GM18520 (cell line): Measurements from ENCODE around the gene DIRAS1.
"Not testable (repeated sequence)": the region's sequence is repeated elsewhere in the genome, so short reads cannot be mapped to it uniquely, and the experiment has no call there.

Experiments used
- ATAC-seq: cut with Tn5 transposase; IDR thresholded peaks from one replicate; pipeline ENCODE4 v1.9.1; 2021; ENCODE audit not compliant: unreplicated experiment

The DIRAS1 gene

DNA sequence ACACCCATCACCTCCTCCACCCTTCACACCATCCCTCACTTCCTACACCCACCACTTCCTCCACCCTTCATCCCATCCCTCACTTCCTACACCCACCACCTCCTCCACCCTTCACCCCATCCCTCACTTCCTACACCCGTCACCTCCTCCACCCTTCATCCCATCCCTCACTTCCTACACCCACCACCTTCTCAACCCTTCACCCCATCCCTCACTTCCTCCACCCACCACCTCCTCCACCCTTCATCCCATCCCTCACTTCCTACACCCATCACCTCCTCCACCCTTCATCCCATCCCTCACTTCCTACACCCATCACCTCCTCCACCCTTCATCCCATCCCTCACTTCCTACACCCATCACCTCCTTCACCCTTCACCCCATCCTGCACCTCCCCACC lies 7.1 kb downstream of the DIRAS1 start:
- ATAC-seq, result not testable (repeated sequence)

DNA sequence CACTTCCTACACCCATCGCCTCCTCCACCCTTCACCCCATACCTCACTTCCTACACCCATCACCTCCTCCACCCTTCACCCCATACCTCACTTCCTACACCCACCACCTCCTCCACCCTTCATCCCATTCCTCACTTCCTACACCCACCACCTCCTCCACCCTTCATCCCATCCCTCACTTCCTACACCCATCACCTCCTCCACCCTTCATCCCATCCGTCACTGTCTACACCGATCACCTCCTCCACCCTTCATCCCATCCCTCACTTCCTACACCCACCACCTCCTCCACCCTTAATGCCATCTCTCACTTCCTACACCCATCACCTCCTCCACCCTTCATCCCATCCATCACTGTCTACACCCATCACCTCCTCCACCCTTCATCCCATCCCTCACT lies 8.0 kb downstream of the DIRAS1 start:
- ATAC-seq, result not testable (repeated sequence)

DNA sequence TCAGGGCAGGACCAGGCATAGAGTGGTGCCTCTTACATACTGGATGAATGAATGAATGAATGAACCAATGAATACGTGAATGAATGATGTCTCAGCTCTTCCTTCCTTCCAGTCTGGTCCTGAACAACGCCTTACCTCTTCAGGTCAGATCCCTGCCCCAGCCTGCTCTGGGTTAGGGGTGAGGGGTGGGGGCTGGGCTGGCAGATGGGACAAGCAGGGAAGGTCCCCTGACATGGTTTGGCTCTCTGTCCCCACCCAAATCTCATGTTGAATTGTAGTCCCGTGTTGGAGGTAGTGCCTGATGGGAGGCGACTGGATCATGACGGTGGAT lies 9.3 kb downstream of the DIRAS1 start:
- ATAC-seq, result no peak

DNA sequence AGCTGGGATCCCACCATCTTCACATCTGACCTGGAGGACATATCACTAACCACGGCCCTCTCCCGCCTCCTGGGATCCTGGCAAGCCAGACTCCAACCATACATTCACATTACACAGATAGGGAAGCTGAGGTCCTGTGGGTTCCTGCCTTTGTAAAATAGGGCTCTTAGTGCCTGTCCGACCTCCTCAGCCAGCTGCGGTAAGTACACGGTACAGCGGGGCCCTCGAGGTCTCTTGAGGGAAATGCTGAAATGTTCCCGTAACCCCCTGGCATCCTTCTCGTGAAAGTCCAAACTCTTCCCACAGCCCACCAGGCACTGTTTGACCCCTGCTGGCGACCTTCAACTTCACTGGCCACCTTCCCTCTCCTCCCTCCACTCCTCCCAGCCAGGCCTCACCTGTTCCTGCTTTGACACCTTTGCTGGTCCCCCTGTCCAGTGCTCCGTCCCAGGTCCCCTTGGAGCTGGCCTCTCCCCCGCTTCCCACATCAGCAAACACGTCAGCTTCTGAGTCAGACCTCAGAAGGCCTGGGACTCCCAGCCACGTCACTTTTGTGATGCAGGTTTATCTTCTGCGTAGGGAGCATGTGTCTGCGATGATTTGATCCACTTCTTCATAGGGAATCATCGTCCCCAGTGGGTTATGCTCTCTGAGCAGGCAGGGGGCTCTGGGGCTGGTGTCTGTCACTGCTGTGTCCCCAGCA lies 9.8 kb downstream of the DIRAS1 start:
- no peak for ATAC-seq

DNA sequence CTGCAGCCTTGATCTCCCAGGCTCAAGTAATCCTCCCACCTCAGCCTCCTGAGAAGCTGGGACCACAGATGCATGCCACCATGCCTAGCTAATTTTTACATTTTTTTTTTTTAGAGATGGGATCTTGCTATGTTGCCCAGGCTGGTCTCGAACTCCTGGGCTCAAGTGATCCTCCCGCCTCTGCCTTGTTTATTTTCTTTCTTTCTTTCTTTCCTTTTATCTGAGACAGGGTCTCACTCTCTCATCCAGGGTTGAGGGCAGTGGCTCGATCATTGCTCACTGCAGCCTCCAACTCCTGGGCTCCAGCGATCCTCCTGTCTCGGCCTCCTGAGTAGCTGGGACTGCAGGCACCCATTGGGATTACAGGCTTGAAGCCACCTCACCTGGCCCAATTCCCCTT lies 14.9 kb downstream of the DIRAS1 start:
- no peak for ATAC-seq

DNA sequence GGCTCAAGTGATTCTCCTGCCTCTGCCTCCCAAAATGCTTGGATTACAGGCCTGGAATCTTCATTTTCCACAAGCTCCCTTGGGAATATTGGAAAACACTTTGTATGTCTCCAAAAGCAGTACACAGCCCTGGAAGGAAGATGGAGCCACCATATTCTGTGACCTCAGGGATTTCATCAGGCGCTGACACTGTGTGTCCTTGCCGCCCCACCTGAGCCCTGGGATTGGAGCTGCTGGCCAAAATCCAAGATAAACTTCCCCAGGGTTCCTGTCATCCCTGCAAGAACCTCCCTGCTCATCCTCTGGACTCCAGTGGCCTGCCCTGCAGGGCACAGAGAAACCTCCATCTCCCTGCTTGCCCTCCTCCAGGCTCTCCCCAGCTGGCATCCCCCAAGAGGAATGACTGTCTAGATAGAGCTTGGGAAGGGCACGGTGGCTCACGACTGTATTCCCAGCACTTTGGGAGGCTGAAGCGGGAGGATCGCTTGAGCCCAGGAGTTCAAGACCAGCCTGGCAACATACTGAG lies 17.4 kb downstream of the DIRAS1 start:
- no peak for ATAC-seq

DNA sequence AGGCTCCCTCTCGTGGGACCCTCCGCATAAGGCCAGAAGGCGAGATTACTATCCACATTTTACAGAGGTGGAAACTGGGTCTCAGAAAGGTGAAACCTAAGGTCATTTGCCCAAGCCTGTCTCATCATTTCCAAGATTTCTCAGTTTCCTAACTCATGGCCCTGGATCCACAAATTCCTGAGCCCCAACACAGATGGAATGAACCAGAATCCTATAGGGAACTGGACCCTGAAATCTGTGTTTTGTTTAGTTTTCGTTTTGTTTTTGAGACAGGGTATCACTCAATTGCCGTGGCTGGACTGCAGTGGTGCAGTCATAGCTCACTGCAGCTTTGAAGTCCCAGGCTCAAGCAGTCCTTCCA lies 18.1 kb downstream of the DIRAS1 start:
- ATAC-seq, result no peak

DNA sequence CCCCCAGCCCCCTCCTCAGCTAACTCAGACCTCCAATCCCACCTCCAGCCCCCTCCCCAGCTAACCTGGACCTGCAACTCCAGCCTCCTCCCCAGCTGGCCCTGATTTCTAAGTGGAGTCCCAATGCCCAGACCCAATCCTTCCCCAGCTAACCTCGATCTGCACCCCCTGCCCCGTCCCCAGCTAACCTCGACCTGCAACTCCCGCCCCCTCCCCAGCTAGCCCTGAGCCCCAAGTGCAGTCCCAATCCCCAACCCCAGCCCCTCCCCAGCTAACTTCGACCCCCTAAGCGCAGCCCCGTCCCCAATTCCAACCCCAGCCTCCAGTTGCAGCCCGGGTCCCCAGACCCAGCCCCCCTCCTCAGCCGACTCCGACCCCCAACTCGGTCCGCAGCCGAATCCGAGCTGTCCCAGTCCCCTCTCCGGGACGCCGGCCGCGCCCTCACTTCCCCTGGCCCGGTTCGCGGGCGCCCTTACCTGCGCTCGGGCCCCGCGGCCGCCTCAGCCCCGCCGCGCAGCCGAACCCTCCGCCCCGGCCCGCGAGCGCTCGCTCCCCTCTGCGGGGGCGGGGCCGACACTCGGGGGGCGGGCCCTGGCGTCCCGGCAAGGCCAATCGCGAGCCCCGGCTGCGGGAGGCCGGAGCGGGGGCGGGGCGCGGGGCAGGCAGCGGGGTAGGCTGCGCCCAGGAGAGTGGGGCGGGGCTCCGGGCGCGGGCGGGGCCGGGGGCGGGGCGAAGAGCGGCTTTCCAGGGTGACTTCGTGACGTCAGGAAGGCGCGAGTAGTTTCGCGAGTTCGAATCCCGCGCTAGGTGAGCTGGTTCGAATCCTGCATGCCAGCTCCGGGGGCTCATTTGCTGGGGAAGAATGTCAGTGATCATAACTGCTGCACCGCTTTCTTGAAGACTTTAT lies 18.7 kb downstream of the DIRAS1 start, which contains the start of gene GNG7:
Gene GNG7 (minus strand): TSS at position 525 of the 907 bp plus-strand sequence. CDS start 182,006 bp downstream, outside the sequence.
- peak; percentile 83 for ATAC-seq

DNA sequence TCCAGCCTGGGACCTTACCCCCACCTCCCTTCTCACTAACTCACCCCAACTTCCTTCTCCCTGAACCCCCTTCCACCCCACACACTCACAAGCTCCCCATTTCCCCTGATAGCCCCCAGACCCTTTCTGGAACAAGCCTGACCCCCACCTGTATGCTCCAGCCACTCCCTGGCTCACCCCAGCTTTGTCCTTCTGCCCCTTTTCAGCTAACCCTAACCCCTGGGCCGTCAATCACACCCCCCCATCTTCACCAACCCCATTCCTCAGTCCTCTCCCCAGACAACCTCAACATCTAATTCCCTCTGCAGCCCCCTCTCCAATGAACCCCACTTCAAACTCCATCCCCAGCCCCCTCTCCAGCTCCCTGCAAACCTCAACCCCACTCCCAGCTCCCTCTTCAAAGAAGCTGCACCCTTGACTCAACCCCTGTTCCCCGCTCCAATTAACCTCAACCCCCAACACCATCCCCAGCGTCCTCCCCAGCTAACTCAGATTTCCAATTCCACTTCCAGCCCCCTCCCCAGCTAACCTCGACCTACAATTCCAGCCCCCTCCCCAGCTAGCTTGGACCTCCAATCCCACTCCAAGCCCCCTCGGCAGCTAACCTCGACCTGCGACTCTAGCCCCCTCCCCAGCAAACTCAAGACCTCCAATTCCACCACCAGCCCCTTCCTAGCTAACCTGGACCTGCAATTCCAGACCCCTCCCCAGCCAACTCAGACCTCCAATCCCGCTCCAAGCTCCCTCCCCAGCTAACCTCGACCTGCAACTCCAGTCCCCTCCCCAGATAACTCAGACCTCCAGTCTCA lies 19.6 kb downstream of the DIRAS1 start:
- no peak for ATAC-seq

DNA sequence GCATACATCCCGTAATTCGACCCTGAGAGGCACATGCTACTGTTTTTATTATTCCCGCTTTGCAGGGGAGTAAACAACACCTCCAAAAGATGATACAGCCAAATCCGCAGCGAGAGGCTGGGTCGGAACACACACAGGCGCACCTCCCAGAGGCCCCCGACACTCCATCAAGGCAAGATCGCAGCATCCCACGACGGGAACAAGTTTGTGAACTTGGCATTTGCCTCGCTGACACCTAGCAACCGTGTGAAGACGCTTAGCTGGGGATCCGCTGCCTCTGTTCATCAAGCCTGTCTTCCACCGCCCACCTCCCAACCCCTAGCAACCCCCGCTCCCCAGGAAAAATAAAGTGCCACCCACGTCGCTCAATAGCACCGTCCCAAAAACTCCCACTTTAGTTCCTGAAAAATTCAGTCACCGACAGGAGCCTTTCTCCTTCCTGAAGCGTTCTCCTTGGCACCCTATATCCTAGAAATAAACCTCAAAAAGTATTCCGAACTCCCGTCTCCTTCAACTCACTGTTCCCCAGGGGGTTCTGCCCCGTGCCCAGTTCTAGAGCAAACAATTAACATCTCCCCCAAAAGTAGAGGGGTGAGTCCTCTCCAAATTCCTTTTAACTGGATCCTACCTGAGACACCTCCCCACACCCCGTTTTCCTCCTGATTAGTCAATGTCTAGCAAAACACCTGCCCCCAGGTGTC lies 20.4 kb downstream of the DIRAS1 start:
- no peak for ATAC-seq

DNA sequence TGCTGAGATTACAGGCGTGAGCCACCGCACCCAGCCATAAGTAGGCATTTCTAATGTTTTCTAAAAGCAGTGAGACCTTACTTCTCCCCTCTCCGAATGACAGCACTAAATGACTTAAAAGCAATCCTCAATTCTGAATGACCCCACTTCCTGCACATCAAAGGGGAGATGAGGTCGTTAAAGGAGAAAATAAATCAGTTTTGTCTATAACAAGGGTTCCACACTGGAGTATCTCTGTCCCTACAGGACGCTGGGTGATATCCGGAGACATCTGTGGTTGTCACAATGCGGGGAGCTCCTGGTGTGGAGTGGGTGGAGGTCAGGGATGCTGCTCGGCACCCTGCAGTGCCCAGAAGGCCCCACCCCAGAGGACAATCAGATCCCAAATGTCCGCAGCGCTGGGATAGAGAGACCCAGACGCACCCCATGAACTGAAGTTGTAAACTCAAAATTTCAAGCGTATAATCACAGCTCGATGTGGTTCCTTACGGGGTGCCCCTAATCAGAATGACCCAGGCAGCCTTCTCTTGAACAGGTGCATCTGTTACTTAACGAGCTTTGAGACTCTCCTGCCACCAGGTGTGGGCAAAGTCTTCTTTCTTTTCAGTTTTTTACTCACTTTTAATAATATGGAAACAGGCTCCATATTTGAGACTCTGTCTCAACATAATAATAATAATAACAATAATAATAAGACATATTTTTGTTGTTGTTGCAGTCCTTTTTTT lies 21.6 kb downstream of the DIRAS1 start:
- ATAC-seq, result no peak

DNA sequence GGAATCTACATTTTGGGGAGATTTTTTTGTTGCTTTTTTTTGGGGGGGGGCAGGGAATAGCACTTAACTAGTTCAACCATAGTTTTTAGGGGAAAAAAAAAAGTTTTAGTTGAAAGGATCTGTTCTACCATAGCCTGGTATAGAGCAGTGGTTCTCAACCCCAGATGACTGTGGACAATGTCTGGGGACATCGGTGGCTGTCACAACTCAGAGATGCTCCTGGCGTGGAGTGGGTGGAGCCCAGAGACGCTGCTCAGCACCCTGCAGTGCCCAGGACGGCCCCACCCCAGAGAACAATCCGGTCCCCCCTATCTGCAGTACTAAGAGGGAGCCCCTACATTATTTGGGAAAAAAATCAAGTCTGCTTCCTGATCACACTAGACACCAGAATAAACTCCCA lies 27.0 kb downstream of the DIRAS1 start:
- ATAC-seq, result no peak

DNA sequence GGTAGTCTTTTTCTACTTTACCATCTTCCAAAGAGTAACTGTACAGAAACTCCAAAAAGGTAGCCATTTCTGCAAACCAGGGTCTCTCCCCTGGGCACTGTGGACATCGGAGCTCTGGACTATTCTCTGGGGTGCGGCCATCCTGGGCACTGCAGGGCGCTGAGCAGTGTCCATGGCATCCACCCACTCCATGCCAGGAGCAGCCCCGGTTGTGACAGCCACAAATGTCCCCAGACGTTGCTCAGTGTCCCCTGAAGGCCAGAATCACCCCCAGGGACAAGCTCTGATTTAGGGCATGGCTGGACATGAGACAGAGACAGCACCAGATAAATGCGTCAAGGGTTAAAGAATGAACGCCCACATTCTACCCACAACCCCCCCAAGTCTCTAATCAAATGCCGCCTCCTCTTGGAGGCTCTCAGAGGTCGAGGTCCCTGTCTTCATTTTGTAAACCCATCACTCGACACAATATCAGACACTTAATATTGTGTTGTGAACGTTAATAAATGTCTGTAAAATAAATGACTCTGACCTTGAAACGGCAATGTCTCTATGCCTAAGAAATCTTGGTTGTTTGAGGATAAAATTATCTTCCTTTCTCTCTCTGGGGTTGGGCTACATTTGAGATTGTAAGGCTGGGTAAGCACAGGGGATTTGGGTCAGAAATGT lies 27.5 kb downstream of the DIRAS1 start:
- ATAC-seq, result no peak

DNA sequence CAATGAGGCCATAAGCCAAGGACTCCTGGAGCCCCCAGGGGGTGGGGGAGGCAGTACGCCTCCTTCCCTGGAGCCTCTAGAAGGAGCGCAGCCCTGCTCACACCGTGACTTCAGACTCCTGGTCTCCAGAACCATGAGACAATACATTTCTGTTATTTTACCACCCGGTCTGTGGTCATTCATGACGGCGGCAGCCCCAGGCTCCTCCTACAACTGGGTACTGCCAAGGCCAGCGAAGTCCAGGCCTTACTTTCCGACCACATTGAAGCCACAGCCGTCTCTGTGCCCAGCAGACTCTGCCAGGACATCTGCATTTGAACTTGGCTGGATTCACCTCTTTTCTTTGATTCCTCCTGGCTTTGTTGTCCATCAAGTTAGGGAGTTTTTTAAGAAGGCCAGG lies 29.2 kb downstream of the DIRAS1 start:
- ATAC-seq, result no peak

DNA sequence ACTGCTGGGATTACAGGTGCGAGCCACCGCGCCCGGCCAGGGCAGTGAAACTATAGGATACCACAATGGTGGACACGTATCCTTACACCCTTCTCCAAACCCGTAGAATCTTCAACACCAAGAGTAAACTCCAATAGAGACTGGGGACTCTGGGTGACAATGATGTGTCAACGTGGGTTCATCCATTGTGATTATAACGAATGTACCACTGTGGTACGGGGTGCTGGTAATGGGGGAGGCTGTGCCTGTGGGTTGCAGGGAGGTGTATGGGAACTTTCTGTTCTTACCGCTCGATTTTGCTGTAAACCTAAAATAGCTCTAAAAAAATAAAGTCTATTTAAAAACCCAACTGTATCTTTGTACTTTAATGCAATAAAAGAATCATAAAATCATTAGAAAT lies 30.3 kb downstream of the DIRAS1 start:
- ATAC-seq, result no peak

DNA sequence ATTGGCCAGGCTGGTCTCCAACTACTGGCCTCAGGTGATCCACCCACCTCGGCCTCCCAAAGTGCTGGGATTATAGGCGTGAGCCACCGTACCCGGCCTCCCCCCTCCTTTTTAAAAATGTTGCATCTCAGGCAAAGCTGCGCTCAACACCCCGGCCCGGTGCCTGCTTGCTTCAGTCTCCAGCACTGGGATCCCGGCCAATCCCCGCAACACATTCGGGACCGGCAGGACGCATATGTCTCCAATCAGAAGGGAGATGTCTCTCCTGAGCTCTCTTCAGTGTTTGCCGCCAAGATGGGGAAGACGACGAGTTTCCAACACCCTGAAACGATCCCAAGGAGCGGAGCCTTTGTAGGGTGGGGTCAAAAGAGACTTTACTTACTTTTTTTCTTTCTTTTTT lies 34.8 kb downstream of the DIRAS1 start:
- no peak for ATAC-seq

DNA sequence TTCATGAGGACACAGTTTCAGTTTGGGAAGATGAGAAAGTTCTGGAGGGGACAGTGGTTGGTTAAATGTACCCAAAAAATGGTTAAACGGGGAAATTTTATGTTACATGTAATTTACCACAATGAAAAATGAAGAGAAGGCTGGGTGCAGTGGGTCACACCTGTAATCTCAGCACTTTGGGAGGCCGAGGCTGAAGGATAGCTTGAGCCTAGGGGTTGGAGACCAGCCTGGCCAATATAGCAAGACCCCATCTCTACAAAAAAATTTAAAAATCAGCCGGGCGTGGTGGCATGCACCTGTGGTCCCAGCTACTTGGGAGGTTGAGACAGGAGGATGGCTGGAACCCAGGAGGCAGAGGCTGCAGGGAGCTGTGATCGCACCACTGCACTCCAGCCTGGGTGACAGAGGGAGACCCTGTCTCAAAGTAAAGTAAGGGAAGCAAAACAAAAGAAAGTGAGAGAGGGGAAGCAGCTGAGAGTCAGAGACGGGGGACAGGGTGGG lies 35.9 kb downstream of the DIRAS1 start:
- ATAC-seq, result no peak

DNA sequence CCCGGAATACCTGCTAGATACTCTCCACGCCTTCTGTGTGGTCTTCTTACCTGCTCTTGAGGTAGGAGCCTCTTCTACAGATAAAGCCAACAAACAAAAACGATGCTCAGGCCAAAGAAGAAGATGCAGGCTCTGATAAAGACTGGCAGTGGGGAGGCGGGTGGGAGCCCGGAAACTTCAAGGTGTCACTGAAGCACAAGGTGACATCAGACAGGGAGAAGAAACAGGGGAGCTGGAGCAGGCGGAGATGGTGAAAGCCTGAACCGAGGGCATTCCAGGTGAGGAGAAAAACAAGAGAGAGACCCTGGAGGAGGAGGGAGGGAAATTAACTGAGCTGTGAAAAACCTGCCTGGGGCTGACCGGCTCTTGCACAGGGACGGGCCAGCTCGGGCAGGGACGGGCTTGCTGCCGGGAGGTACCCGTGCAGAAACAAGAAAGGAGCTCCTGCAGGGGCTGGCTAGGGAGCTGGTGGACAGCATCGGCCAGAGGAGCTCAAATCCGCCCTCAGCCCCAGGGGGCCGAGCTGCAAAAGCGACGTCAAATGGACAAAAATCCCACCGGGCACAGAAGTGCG lies 37.7 kb downstream of the DIRAS1 start:
- ATAC-seq, result no peak

DNA sequence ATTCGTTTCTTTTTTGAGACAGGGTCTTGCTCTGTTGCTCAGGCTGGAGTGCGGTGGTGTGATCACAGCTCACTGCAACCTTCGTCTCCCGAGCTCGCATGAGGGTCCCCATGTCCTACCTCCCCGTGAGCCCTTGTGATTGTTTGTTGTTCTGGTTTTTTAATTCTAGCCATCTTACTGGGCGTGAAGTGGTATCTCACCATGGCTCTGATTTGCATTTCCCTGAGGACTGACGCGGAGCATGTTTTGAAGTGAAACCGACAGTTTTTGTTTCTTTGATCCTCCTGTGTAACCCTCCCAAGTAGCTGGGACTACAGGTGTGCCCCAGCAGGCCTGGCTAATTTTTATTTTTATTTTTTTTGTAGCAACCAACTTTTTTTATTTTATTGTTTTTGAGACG lies 40.4 kb downstream of the DIRAS1 start:
- ATAC-seq, result no peak
